ENCODE measurements around the gene HOXB8.

The HOXB8 gene

GRCh38 chr17:48630009-48630924, 15.2 kb upstream of the HOXB8 start:
- Histone ChIP-seq H3K36me3 (ENCODE audit: low read depth) (no peaks in the 10 kb centered on the region), H3K27me3 (ENCODE audit: insufficient read depth, poor library complexity, severe bottlenecking) (peaks cover 50% of the 10 kb centered on the region), H3K9me3 (ENCODE audit: severe bottlenecking) (no peaks in the 10 kb centered on the region), H3K27ac (ENCODE audit: poor library complexity, severe bottlenecking) (no peak overlapping the region), H3K4me1 (ENCODE audit: insufficient read depth, poor library complexity, severe bottlenecking) (no peaks in the 10 kb centered on the region), H3K4me3 (ENCODE audit: severe bottlenecking) (no peak overlapping the region)
- no peak for DNase-seq (ENCODE audit: low spot score)
- no peak for ATAC-seq (ENCODE audit: low read depth)
- TF ChIP-seq CTCF (IDR thresholded peaks at IDR 0.05; ENCODE audit: poor library complexity, severe bottlenecking), result no peak

- no peak for TF ChIP-seq CTCF (IDR thresholded peaks at IDR 0.05; ENCODE audit: poor library complexity, severe bottlenecking)
- peaks cover 54% of the 10 kb centered on the region for H3K27me3 ChIP-seq (ENCODE audit: insufficient read depth, poor library complexity, severe bottlenecking)
- H3K36me3 ChIP-seq (ENCODE audit: low read depth), result no peaks in the 10 kb centered on the region
- no peaks in the 10 kb centered on the region for H3K4me1 ChIP-seq (ENCODE audit: insufficient read depth, poor library complexity, severe bottlenecking)
- DNase-seq (ENCODE audit: low spot score) (no peak), ATAC-seq (ENCODE audit: low read depth) (no peak)
- H3K4me3 ChIP-seq (ENCODE audit: severe bottlenecking), result no peak overlapping the region
- no peak overlapping the region for H3K27ac ChIP-seq (ENCODE audit: poor library complexity, severe bottlenecking)
- no peaks in the 10 kb centered on the region for H3K9me3 ChIP-seq (ENCODE audit: severe bottlenecking)
Measured at GRCh38 chr17:48629411-48629759, 14.3 kb upstream of the HOXB8 start.

- no peak for DNase-seq (ENCODE audit: low spot score)
Measured at GRCh38 chr17:48628649-48629410, 13.7 kb upstream of the HOXB8 start.

GRCh38 chr17:48627623-48628521, 12.8 kb upstream of the HOXB8 start:
- no peak for TF ChIP-seq CTCF (IDR thresholded peaks at IDR 0.05; ENCODE audit: poor library complexity, severe bottlenecking)
- DNase-seq (ENCODE audit: low spot score) (no peak), ATAC-seq (ENCODE audit: low read depth) (no peak)
- H3K36me3 ChIP-seq (ENCODE audit: low read depth), result no peaks in the 10 kb centered on the region
- no peak overlapping the region for H3K4me3 ChIP-seq (ENCODE audit: severe bottlenecking)
- peaks cover 54% of the 10 kb centered on the region for H3K27me3 ChIP-seq (ENCODE audit: insufficient read depth, poor library complexity, severe bottlenecking)
- H3K9me3 ChIP-seq (ENCODE audit: severe bottlenecking), result no peaks in the 10 kb centered on the region
- no peaks in the 10 kb centered on the region for H3K4me1 ChIP-seq (ENCODE audit: insufficient read depth, poor library complexity, severe bottlenecking)
- no peak overlapping the region for H3K27ac ChIP-seq (ENCODE audit: poor library complexity, severe bottlenecking)

More at GRCh38 chr17:48628649-48629410, 13.7 kb upstream of the HOXB8 start:
- no peak for TF ChIP-seq CTCF (IDR thresholded peaks at IDR 0.05; ENCODE audit: poor library complexity, severe bottlenecking)
- ATAC-seq (ENCODE audit: low read depth), result no peak
- Histone ChIP-seq H3K4me1 (ENCODE audit: insufficient read depth, poor library complexity, severe bottlenecking) (no peaks in the 10 kb centered on the region), H3K9me3 (ENCODE audit: severe bottlenecking) (no peaks in the 10 kb centered on the region), H3K4me3 (ENCODE audit: severe bottlenecking) (no peak overlapping the region), H3K27ac (ENCODE audit: poor library complexity, severe bottlenecking) (no peak overlapping the region), H3K27me3 (ENCODE audit: insufficient read depth, poor library complexity, severe bottlenecking) (peaks cover 54% of the 10 kb centered on the region), H3K36me3 (ENCODE audit: low read depth) (no peaks in the 10 kb centered on the region)

All from RWPE2 (cell line).